ENCODE results near the gene GALNT1.

GALNT1 gene

GRCh38 chr18:35673682-35674081, 92.1 kb downstream of the GALNT1 start:
- DNase-seq (ENCODE audit: low read depth in 2 of 2) = no peak

- no peak for DNase-seq (ENCODE audit: low read depth in 2 of 2)
These were observed 98.6 kb downstream of the GALNT1 start for GRCh38 chr18:35680139-35680551.

- no peak for DNase-seq (ENCODE audit: low read depth in 2 of 2)
These were observed 100.8 kb downstream of the GALNT1 start for GRCh38 chr18:35682281-35682867.

GRCh38 chr18:35683021-35683420, 101.5 kb downstream of the GALNT1 start:
- DNase-seq (ENCODE audit: low read depth in 2 of 2) = no peak

GRCh38 chr18:35688757-35689156, 107.2 kb downstream of the GALNT1 start:
- no peak for DNase-seq (ENCODE audit: low read depth in 2 of 2)

- DNase-seq (ENCODE audit: low read depth in 2 of 2) = no peak
These were observed 108.2 kb downstream of the GALNT1 start for GRCh38 chr18:35689728-35690127.

GRCh38 chr18:35691625-35692024, 110.1 kb downstream of the GALNT1 start:
- DNase-seq (ENCODE audit: low read depth in 2 of 2) = no peak

GRCh38 chr18:35692866-35693265, 111.3 kb downstream of the GALNT1 start:
- no peak for DNase-seq (ENCODE audit: low read depth in 2 of 2)

- DNase-seq (ENCODE audit: low read depth in 2 of 2) = no peak
These were observed 112.3 kb downstream of the GALNT1 start for GRCh38 chr18:35693829-35694228.

- DNase-seq (ENCODE audit: low read depth in 2 of 2) = no peak
These were observed 113.3 kb downstream of the GALNT1 start for GRCh38 chr18:35694808-35695207.

- DNase-seq (ENCODE audit: low read depth in 2 of 2) = no peak
These were observed 113.8 kb downstream of the GALNT1 start for GRCh38 chr18:35695384-35695783.

GRCh38 chr18:35695803-35696202, 114.3 kb downstream of the GALNT1 start:
- DNase-seq (ENCODE audit: low read depth in 2 of 2) = no peak

- DNase-seq (ENCODE audit: low read depth in 2 of 2) = no peak
These were observed 114.8 kb downstream of the GALNT1 start for GRCh38 chr18:35696307-35696706.

- DNase-seq (ENCODE audit: low read depth in 2 of 2) = no peak
These were observed 116.3 kb downstream of the GALNT1 start for GRCh38 chr18:35697869-35698268.

GRCh38 chr18:35703043-35703688, 121.6 kb downstream of the GALNT1 start:
- no peak for DNase-seq (ENCODE audit: low read depth in 2 of 2)

GRCh38 chr18:35705988-35706387, 124.4 kb downstream of the GALNT1 start:
- DNase-seq (ENCODE audit: low read depth in 2 of 2) = no peak

- DNase-seq (ENCODE audit: low read depth in 2 of 2) = no peak
These were observed 125.7 kb downstream of the GALNT1 start for GRCh38 chr18:35707247-35707646.

GRCh38 chr18:35707674-35708073, 126.1 kb downstream of the GALNT1 start:
- DNase-seq (ENCODE audit: low read depth in 2 of 2) = no peak

GRCh38 chr18:35710581-35710980, 129.0 kb downstream of the GALNT1 start:
- DNase-seq (ENCODE audit: low read depth in 2 of 2) = no peak

- no peak for DNase-seq (ENCODE audit: low read depth in 2 of 2)
These were observed 129.7 kb downstream of the GALNT1 start for GRCh38 chr18:35711227-35711626.

- no peak for DNase-seq (ENCODE audit: low read depth in 2 of 2)
These were observed 132.0 kb downstream of the GALNT1 start for GRCh38 chr18:35713545-35713944.

- DNase-seq (ENCODE audit: low read depth in 2 of 2) = no peak
These were observed 133.0 kb downstream of the GALNT1 start for GRCh38 chr18:35714539-35714938.

- no peak for DNase-seq (ENCODE audit: low read depth in 2 of 2)
These were observed 133.6 kb downstream of the GALNT1 start for GRCh38 chr18:35715139-35715538.
